Fibroblast of lung (primary cell): Measurements from ENCODE around the gene GJB4.

Source experiments
- CTCF ChIP-seq, 2 donors: IDR thresholded peaks in 1 of 2; conservative IDR thresholded peaks in 1 of 2; 1 replicate in 1 of 2; 2 replicates in 1 of 2; pipeline ENCODE4 v1.5.1; 2011 to 2012; ENCODE audit warnings: low read length in 2 of 2, control low read depth in 1 of 2, inconsistent platforms in 1 of 2, low read depth in 1 of 2, mild to moderate bottlenecking in 1 of 2
- EZH2 ChIP-seq: IDR thresholded peaks from 2 replicates; pipeline ENCODE4 v1.5.1; 2012; ENCODE audit warnings: low read length, control low read depth, mild to moderate bottlenecking; ENCODE audit errors: missing control alignments

- TF ChIP-seq CTCF (conservative IDR thresholded peaks at IDR 0.05 in 1 of 2, IDR thresholded peaks at IDR 0.05 in 1 of 2; ENCODE audit: low read depth in 1 of 2, low read length in 2 of 2): no peak
- no peak for TF ChIP-seq EZH2
Observed at GRCh38 chr1:34794790-34795180, 35.2 kb downstream of the GJB4 start.
